HFFc6 (cell line): ENCODE measurements around the gene RGS6. TPM values are rescaled to one million over a fixed set of nuclear protein-coding genes. Genes with fewer than 3 reads are reported as not detected.

Source experiments
- DNase-seq: peaks from one replicate; pipeline ENCODE4 v3.0.0-alpha.2; 2018
- H3K27ac Mint-ChIP-seq: 2 replicates; pipeline ENCODE4 v1.8.0; 2020; ENCODE audit warnings: mild to moderate bottlenecking, mixed read lengths
- H3K27me3 Mint-ChIP-seq: 2 replicates; pipeline ENCODE4 v1.8.0; 2021; ENCODE audit warnings: mild to moderate bottlenecking, moderate library complexity, mixed read lengths; ENCODE audit not compliant: insufficient read depth
- H3K36me3 Mint-ChIP-seq: 2 replicates; pipeline ENCODE4 v1.8.0; 2021; ENCODE audit warnings: low read depth, mixed read lengths
- H3K4me1 Mint-ChIP-seq: 2 replicates; pipeline ENCODE4 v1.8.0; 2020; ENCODE audit warnings: low read depth, mixed read lengths
- H3K4me3 Mint-ChIP-seq: 2 replicates; pipeline ENCODE4 v1.8.0; 2020; ENCODE audit warnings: mild to moderate bottlenecking, moderate library complexity, mixed read lengths
- H3K9me3 Mint-ChIP-seq: 2 replicates; pipeline ENCODE4 v1.8.0; 2020; ENCODE audit warnings: mild to moderate bottlenecking, mixed read lengths
- CTCF ChIP-seq: fragments of 200-600 bp; sonication (generic); IDR thresholded peaks from 2 replicates; pipeline ENCODE4 v1.5.0; 2021; ENCODE audit warnings: antibody characterized with exemption, mild to moderate bottlenecking
- total RNA-seq, 6 experiments: library from RNA; stranded (reverse); fragmentation: NEBNext Ultra II Directional; extraction: Animal tissue kit (Norgen Biotek cat#: 25700); gene quantifications; 2 replicates in 1 of 6; 3 replicates in 5 of 6; pipeline ENCODE4 v1.2.3, GENCODE V29; 2021

The RGS6 gene
- total RNA-seq, 6 experiments from 2014 or later, result not detected

GRCh38 chr14:72560331-72560730 is 628.1 kb downstream of the RGS6 start:
- H3K27ac Mint-ChIP-seq, result no peak overlapping the region
- H3K27me3 Mint-ChIP-seq, result peaks cover 2% of the 10 kb centered on the region

GRCh38 chr14:72560889-72561493 is 628.8 kb downstream of the RGS6 start:
- H3K36me3 Mint-ChIP-seq, result no peaks in the 10 kb centered on the region

More at GRCh38 chr14:72560331-72560730, 628.1 kb downstream of the RGS6 start:
- peaks cover 37% of the 10 kb centered on the region for H3K4me1 Mint-ChIP-seq
- H3K9me3 Mint-ChIP-seq, result no peaks in the 10 kb centered on the region
- TF ChIP-seq CTCF, result no peak
- no peak overlapping the region for H3K4me3 Mint-ChIP-seq
- DNase-seq, result no peak
- H3K36me3 Mint-ChIP-seq, result no peaks in the 10 kb centered on the region

GRCh38 chr14:72562300-72562699 is 630.1 kb downstream of the RGS6 start:
- H3K36me3 Mint-ChIP-seq, result no peaks in the 10 kb centered on the region
- peaks cover 36% of the 10 kb centered on the region for H3K4me1 Mint-ChIP-seq
- peaks cover 4% of the 10 kb centered on the region for H3K27me3 Mint-ChIP-seq
- no peak for DNase-seq
- no peak overlapping the region for H3K27ac Mint-ChIP-seq
- TF ChIP-seq CTCF, result no peak
- H3K4me3 Mint-ChIP-seq, result no peak overlapping the region
- no peaks in the 10 kb centered on the region for H3K9me3 Mint-ChIP-seq

More at GRCh38 chr14:72560889-72561493, 628.8 kb downstream of the RGS6 start:
- no peak for TF ChIP-seq CTCF
- Mint-ChIP-seq H3K27ac (no peak overlapping the region), H3K4me3 (no peak overlapping the region), H3K9me3 (no peaks in the 10 kb centered on the region), H3K27me3 (peaks cover 2% of the 10 kb centered on the region), H3K4me1 (peaks cover 37% of the 10 kb centered on the region)
- DNase-seq, result no peak

GRCh38 chr14:72563676-72564075 is 631.4 kb downstream of the RGS6 start:
- Mint-ChIP-seq H3K36me3 (no peaks in the 10 kb centered on the region), H3K4me3 (no peak overlapping the region), H3K4me1 (peaks cover 22% of the 10 kb centered on the region), H3K27ac (no peak overlapping the region), H3K27me3 (peaks cover 4% of the 10 kb centered on the region), H3K9me3 (no peaks in the 10 kb centered on the region)
- DNase-seq, result no peak
- no peak for TF ChIP-seq CTCF

GRCh38 chr14:72565149-72565559 is 632.9 kb downstream of the RGS6 start:
- no peak overlapping the region for H3K4me3 Mint-ChIP-seq
- peaks cover 7% of the 10 kb centered on the region for H3K4me1 Mint-ChIP-seq
- peaks cover 4% of the 10 kb centered on the region for H3K27me3 Mint-ChIP-seq
- no peaks in the 10 kb centered on the region for H3K36me3 Mint-ChIP-seq
- TF ChIP-seq CTCF, result no peak
- DNase-seq, result no peak
- no peaks in the 10 kb centered on the region for H3K9me3 Mint-ChIP-seq
- no peak overlapping the region for H3K27ac Mint-ChIP-seq
